Hematopoietic multipotent progenitor cell treated with erythropoietin and hydrocortisone succinate and interleukin-3 and kit ligand, for 6 days (in vitro differentiated cells): ENCODE data around the gene FASTKD1.
"Not testable (repeated sequence)": the region's sequence is repeated elsewhere in the genome, so short reads cannot be mapped to it uniquely, and the experiment has no call there.

Experiments
- DNase-seq: peaks from one replicate; pipeline ENCODE4 v3.0.0-alpha.2; 2015

Gene FASTKD1

DNA sequence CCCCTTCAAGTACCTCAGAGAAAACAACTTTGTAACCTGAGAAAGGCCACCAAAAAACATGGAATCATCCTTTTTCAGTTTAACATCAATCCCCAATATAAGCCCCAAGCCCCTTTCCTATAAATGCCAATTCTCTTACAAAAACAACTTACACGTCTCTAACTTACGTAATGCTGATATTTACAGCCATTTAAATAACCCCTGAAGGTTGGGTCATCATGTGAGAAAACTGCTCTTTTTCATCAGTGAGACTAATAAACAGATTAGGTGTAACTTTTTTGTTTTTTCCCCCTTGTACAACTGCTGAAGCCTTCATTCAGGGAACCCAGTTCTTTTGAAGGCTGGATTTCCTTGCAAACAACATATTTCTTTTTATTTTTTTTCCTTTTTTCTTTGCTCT is 3.7 kb downstream of the FASTKD1 start:
- DNase-seq, result no peak

DNA sequence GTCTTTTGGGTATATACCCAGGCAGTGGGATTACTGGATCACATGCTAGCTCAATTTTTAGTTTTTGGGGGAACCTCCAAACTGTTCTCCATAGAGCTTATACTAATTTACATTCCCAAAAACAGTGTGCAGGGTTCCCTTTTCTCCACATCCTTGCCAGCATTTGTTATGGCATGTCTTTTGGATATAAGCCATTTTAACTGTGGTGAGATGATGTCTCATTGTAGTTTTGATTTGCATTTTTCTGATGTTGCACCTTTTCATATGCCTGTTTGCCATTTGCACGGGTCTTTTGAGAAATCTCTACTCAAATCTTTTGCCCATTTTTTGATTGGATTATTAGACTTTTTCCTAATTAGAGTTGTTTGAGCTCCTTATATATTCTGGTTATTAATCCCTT is 8.0 kb downstream of the FASTKD1 start:
- DNase-seq, result no peak

DNA sequence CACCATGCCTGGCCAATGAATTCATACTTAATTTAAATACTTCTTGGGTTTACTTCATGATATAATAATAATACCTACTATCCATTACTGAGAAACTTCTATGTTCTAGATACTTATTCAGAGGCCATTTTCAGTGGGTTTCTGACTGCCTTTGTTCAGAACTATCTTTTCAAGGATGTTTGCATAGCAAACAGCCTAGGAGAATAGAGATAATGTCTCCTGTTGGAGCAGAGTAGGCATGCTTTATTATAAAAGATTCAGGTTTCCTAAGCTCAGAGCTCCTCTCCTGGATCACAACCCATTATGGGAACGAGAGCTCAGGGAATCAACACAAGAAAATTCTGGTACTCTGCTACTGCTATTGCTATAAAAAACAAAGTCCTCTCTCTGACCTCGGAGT is 11.1 kb downstream of the FASTKD1 start:
- DNase-seq, result peak; percentile 15

GRCh38 chr2:169562084-169562483 is 11.6 kb downstream of the FASTKD1 start:
- DNase-seq, result not testable (repeated sequence)

DNA sequence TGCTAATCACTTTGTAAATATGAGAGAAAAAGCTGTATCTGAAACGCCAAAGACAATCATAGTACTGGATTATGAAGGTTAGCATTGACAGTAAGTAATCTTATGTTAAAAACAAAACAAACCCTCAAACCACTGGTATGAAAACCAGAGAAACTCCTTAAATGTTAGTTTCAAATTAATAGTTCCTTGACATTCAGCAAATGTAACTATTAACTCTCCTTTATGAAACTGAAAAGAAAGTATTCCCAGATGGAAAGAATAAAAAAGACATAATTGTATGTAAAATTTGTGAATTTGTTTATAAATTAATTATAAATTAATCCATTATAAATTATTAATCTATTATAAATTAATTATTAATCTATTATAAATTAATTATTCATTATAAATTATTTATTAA is 12.3 kb downstream of the FASTKD1 start:
- DNase-seq, result peak; percentile 40

- no peak for DNase-seq
Measured at GRCh38 chr2:169546756-169547155, 26.9 kb downstream of the FASTKD1 start.

DNA sequence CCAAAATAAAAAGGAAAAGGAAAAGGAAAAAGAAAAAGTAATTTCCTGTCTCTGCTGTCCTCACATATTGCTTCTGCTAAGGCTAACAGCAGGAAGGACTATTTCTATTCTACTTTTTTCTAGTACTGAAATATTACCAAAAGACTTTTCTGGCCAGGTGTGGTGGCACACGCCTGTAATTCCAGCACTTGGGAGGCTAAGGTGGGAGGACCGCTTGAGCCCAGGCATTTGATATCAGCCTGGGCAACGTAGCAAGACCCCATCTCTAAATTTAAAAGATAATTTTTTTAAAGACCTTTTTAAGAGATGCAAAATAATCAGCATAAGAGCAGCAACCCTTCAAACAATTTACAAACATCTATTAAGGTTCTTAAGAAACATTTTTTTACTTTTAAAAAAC is 31.2 kb downstream of the FASTKD1 start:
- DNase-seq, result no peak

DNA sequence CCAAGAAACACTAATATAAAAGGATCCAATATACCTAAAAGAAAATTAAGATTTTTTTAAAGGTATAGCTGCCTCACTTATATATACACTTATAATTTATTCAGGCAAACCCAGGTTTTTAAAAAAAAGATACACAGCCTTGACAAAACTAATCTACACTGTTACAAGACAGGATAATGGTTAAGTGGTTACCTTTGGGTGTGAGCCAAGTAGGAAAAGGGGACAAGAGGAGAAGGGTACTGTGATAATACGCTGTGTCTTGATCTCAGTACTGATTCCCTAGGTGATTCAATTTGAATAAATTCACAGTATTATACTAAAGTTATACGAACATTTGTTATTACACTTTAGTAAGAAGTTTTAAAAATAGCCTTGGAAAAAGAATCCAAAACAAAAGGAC is 33.5 kb downstream of the FASTKD1 start:
- DNase-seq, result peak; percentile 68

DNA sequence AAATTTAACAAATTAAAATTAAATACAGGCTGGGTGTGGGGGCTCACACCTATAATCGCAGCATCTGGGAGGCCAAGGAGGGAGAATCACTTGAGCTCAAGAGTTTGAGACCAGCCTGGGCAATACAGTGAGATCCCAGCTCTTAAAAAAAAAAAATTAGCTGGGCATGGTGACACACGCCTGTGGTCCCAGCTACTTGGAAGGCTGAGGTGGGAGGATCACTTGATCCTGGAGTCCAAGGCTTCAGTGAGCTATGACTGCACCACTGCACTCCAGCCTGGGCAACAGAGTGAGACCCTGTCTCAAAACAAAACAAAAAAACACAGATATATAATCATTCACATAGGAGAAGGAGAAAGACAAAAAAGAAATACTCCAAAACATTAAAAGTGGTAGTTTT is 34.2 kb downstream of the FASTKD1 start:
- DNase-seq, result not testable (repeated sequence)

- DNase-seq, result peak; percentile 88
Measured at GRCh38 chr2:169528271-169528701, 45.4 kb downstream of the FASTKD1 start.

DNA sequence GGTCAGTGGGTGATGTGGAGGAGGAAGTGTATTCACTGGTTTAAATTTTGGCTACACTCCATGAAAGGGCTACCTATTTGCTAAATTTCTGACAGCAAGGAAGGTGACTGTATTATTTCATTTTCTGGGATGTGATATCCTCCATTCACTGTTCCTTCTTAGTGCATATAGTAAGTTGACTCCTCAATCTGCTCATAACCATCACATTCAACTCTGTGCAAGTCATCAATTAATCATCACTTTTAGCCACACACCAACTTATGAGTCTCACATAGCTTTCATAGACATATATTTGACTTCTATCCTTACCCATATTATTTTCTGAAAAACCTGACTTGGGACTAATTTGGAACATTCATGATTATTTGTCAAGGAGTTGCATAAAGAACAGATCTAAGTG is 47.2 kb downstream of the FASTKD1 start:
- no peak for DNase-seq

DNA sequence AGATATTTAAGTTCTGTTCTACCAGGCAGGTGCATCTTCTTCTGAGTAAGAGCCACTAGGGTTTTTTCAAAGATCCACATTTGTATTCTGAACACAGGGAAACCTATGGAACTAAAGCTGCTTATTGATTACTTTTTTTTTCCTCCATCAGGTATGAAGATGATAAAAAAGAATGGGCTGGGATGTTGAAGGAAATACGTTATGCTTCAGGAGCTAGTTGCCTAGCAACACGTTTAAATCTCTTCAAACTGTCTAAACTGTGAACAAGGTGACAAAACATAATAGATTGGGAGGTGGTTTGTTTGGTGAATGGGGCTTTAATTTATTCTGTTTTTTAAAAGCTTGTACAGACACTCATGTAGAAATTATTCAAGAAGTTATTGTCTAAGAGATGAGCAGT is 48.2 kb downstream of the FASTKD1 start:
- DNase-seq, result no peak

GRCh38 chr2:169523681-169524080 is 50.0 kb downstream of the FASTKD1 start:
- no peak for DNase-seq

DNA sequence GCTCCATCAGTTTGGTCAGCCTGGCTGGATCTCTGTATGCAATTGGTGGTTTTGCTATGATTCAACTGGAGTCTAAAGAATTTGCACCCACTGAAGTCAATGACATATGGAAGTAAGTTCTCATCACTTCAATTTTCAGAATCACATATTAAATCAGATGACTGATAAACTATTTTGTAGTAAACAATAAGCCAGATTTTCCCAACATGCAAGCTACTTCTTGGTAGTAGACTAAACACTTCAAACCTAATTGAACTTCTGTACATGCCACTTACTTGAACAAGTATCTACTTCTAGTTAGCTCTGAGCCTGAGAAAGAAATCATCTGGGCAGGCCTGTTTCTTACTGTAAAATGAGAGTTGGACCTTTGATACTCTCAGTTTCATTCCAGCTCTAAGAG is 52.8 kb downstream of the FASTKD1 start:
- no peak for DNase-seq

DNA sequence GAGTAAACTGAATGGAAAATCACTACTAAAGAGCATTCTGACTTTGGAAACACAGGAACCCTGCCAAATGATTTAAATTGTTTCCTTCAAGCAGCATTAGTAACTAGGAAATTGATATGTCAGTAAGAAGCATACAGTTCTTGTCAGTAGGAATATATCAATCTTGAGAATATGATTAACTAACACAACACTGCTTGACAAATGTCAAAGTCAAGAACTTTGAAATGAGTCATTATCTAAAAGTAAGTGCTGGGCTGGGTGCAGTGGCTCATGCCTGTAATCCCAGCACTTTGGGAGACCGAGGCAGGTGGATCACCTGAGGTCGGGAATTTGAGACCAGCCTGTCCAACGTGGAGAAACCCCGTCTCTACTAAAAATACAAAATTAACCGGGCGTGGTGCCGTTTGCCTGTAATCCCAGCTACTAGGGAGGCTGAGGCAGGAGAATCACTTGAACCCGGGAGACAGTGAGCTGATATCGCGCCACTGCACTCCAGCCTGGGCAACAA is 57.1 kb downstream of the FASTKD1 start:
- not testable (repeated sequence) for DNase-seq

DNA sequence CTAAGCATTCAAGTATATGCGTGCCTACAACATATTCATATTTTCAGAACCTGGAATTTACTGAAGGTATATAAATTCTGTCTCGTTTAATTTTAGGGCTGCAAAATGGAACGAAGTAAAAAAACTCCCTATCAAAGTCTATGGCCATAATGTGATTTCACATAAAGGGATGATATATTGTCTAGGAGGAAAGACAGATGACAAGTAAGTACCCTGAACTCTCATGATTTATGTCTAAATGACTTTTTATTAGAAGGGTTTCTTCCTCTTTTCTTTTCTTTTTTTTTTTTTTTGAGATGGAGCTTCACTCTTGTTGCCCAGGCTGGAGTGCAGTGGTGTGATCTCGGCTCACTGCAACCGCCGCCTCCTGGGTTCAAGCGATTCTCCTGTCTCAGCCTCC is 58.9 kb downstream of the FASTKD1 start:
- not testable (repeated sequence) for DNase-seq

DNA sequence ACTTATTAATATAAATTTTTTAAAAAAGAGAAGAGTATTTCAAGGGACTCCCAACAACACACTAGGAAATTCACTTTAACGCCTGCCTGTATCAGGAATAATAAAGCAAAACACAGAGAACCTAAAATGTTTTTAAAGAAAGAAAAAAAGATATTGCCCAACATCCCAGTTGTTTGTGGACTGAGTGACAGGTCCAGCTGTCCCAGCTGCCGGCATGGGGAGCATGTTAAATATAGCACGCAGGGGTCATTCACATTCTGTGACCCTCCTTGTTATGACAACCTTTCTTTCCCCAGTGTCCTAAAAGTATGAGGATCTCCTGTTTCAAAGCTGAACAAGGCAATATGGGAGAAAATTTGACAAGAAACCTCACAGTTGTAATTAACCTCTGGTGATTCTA is 59.7 kb downstream of the FASTKD1 start:
- DNase-seq, result no peak

DNA sequence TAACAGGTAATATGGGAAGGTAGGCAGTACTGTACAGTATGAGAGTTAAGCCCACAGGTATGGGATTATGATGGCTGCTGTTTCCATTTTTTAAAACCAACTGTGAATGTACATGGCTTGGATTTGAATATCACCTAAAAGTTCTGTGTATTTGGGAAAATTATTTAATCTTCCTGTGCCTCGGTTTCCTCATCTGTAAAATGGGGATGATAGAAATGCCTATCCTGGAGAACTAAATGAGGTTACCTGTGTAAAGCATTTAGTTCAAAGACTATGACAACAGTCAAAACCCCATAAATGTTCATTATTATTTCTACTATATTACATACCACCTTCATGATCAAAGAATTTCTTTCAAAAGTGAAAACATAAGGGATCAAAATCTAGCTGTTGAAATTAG is 60.6 kb downstream of the FASTKD1 start:
- DNase-seq, result no peak

GRCh38 chr2:169512525-169512924 is 61.1 kb downstream of the FASTKD1 start:
- DNase-seq, result no peak

DNA sequence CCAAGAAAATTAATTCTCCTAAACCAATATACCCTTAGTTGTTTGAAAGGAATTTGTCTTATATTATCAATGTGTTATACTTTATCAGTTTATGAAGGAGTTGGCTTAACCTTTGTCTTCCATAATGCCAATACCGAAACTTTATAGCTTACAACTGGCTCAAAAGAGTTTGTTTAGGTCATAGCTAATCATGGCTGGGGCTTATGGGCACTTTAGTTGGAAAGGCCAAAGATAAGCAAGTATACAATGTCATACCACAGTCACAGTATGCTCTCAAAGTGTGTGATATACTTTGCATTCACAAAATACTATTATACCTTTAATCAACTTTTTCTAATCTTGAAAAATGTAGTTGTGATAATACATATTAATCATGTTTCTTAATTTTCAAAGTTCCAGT is 61.8 kb downstream of the FASTKD1 start:
- DNase-seq, result no peak

DNA sequence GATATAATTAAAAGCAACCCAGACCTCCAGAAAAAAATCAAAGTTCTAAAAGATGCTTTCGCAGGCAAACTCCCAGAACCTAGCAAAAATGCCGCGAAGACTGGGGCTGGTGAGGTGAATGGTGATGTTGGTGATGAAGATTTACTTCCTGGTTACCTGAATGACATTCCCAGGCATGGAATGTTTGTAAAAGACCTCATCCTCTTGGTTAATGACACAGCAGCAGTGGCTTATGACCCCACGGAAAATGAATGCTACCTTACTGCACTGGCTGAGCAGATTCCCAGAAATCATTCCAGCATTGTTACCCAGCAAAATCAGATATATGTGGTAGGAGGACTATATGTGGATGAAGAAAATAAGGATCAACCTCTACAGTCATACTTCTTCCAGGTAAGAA is 63.2 kb downstream of the FASTKD1 start:
- no peak for DNase-seq

DNA sequence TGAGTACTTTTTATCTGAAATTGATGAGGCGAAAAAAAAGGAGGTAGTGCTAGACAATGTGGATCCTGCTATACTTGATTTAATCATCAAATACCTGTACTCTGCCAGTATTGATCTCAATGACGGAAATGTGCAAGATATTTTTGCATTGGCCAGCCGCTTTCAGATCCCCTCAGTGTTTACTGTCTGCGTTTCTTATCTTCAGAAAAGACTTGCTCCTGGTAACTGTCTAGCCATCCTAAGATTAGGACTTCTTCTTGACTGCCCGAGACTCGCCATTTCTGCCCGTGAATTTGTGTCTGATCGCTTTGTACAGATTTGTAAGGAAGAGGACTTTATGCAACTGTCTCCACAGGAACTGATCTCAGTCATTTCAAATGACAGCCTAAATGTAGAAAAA is 63.7 kb downstream of the FASTKD1 start:
- DNase-seq, result no peak

GRCh38 chr2:169509298-169509885 is 64.3 kb downstream of the FASTKD1 start, which contains the start of gene KLHL41:
TSS of gene KLHL41 (plus strand) at chr2:169509702. CDS start at chr2:169509779, 77 bp downstream.
- no peak for DNase-seq

DNA sequence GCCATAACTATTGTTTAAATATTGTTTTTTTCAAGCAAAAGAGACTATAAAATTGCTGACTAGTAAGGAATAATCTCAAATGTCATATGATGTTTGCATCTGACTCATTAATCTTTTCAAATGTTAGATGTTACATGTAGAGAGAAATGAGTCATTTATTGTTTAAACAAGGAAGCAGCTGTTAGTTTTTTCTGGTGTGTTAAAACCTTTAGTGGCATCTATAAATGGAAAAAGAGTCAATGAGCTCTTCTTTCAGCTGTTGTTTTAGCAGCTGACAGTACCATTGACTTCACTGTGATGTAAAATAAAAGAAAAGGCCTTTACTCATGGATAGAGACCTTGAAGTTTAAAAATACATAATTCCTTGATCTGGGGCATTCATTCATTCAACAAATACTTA is 66.0 kb downstream of the FASTKD1 start:
- DNase-seq, result no peak

GRCh38 chr2:169504651-169505050 is 69.0 kb downstream of the FASTKD1 start:
- no peak for DNase-seq
